GM18505 (cell line): ENCODE data around the gene SLC47A2.

Source experiments
- ATAC-seq: cut with Tn5 transposase; IDR thresholded peaks from one replicate; pipeline ENCODE4 v1.9.1; 2021; ENCODE audit not compliant: unreplicated experiment
- POLR2A ChIP-seq: IDR thresholded peaks from 4 replicates; pipeline ENCODE4 v1.6.1; 2011; ENCODE audit warnings: borderline replicate concordance; ENCODE audit not compliant: insufficient read depth, insufficient read length; ENCODE audit errors: extremely low read depth

SLC47A2 gene

GRCh38 chr17:19753661-19754463 lies 37.5 kb upstream of the SLC47A2 start:
- no peak for ATAC-seq
- TF ChIP-seq POLR2A: no peak

- TF ChIP-seq POLR2A: no peak
- no peak for ATAC-seq
These were observed 36.7 kb upstream of the SLC47A2 start for GRCh38 chr17:19753051-19753509.

GRCh38 chr17:19752216-19753050 lies 36.0 kb upstream of the SLC47A2 start:
- no peak for TF ChIP-seq POLR2A
- no peak for ATAC-seq

- ATAC-seq: no peak
- no peak for TF ChIP-seq POLR2A
These were observed 34.5 kb upstream of the SLC47A2 start for GRCh38 chr17:19750835-19751234.

- no peak for TF ChIP-seq POLR2A
- no peak for ATAC-seq
These were observed 33.7 kb upstream of the SLC47A2 start for GRCh38 chr17:19750020-19750572.

- ATAC-seq: no peak
- TF ChIP-seq POLR2A: no peak
These were observed 32.4 kb upstream of the SLC47A2 start for GRCh38 chr17:19748807-19749193.

- ATAC-seq: no peak
- TF ChIP-seq POLR2A: no peak
These were observed 31.7 kb upstream of the SLC47A2 start, which contains the start of gene ALDH3A1 for GRCh38 chr17:19747829-19748806. Gene ALDH3A1, minus strand, starts transcription at chr17:19748298. Its CDS starts 3,169 bp downstream, at chr17:19745129.

GRCh38 chr17:19747159-19747719 lies 30.9 kb upstream of the SLC47A2 start:
- ATAC-seq: no peak

GRCh38 chr17:19746517-19746916 lies 30.1 kb upstream of the SLC47A2 start:
- no peak for TF ChIP-seq POLR2A
- no peak for ATAC-seq

More at GRCh38 chr17:19747159-19747719, 30.9 kb upstream of the SLC47A2 start:
- no peak for TF ChIP-seq POLR2A

GRCh38 chr17:19744922-19745757 lies 28.8 kb upstream of the SLC47A2 start:
- TF ChIP-seq POLR2A: no peak
- no peak for ATAC-seq

- no peak for ATAC-seq
- TF ChIP-seq POLR2A: no peak
These were observed 28.1 kb upstream of the SLC47A2 start for GRCh38 chr17:19744492-19744891.
